GM10847 (cell line): ENCODE results near the gene TMEM273.

Source experiments
- POLR2A ChIP-seq: IDR thresholded peaks from 2 replicates; pipeline ENCODE4 v1.6.1; 2011; ENCODE audit not compliant: insufficient read length; ENCODE audit errors: extremely low read depth

Gene TMEM273

GRCh38 chr10:49213211-49213610 lies 25.0 kb upstream of the TMEM273 start:
- no peak for TF ChIP-seq POLR2A

- TF ChIP-seq POLR2A, result no peak
Measured at GRCh38 chr10:49212783-49213182, 24.6 kb upstream of the TMEM273 start.

DNA sequence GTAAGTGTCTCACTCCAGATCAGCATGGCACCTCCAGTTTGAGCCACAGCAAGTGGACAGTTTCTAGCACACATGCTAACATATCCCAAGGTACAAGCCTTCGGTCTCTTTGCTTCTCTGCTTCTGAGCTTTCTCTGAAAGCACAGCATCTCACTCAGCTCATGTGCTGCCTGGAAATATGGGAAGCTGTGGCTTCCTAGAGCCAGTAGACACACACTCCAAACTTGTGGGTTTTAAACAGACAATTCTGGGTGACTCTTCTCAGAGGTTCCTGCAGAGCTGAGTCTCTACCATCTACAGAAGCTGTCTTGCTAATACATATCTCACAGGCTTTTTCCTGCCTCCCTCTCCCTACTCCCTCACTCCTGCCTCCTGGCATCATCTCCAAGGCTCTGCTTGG lies 23.9 kb upstream of the TMEM273 start:
- TF ChIP-seq POLR2A, result no peak

DNA sequence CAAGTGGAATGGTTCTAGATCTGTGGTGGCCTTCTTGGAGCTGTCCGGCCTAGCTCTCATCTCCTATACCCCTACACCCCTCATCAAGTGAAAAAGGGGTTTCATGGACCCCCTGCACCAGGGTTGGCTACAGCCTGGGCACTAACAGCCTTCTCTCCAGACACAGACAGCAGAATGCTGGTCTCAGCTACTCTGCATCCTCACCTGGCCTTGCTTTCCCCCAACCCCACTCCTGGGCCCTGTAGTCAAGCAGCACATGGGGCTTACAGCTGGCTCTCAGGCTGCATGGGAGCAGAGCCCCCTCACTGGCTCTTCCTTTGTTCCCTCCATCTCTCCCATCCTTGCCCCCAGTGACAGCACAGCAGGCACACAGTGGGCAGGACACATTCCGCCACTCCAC lies 20.8 kb upstream of the TMEM273 start:
- TF ChIP-seq POLR2A, result no peak

DNA sequence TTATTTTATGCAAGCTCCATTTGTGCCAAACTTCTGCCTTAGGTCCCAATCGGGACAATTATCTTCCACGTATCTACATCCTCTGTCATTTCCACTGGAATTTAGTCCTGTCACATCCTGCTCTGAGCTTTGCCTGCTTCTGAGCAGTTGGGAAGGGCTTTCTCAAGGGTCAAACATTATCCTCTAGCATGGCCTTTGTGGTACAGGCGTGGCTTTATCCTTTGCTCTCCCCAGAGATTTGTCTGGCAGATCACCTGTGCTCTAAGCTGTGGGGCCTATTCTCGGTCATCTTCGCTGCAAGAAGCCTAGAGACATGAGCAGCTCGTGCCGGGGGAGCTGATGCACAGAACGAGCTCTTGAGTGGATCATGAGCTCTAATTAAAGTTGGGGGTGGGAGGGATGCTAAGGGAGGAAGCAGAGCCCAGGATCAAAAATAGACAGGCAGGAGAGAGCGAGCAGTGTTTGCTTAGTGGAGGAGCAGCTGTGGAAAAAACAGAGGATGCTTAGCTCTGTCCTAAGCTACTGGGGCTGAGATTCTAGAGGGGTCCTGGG lies 19.8 kb upstream of the TMEM273 start:
- TF ChIP-seq POLR2A, result no peak

DNA sequence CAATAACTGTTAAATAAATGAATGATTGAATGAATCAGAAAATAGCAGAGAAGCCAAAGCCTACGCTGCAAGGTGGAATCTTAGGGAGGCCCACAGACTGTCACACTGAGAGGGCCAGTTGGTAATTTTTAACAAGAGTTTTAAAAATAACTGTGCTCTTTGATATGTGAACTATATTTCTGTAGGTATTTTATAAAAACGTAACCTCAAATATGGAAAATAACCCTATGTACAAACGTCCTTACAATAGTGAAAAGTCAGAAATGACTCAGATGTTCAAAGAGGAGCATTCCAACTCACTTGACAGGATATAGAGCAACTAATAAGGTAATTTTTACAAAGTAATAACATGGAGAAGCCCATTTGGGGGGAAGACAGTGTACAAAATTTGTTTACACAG lies 18.9 kb upstream of the TMEM273 start:
- TF ChIP-seq POLR2A, result no peak

DNA sequence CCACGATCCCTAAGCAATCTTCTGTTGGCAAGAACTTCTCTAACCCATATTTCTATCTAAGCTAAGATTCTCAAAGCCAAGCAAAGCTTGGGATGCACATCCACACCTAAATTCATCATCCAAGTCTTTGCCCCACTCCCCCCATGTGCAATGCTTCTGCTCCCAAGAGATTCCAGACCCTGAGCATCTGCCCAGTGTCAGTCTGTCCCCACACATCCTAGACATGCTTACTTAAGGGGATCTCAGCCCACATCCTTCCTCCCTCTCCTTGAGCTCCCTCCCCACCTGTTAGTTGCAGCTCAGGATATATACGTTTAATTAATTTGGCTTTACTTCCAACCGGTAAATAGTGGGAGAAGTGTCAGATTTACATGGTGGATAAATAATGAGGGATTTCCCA lies 17.0 kb upstream of the TMEM273 start:
- TF ChIP-seq POLR2A, result no peak

DNA sequence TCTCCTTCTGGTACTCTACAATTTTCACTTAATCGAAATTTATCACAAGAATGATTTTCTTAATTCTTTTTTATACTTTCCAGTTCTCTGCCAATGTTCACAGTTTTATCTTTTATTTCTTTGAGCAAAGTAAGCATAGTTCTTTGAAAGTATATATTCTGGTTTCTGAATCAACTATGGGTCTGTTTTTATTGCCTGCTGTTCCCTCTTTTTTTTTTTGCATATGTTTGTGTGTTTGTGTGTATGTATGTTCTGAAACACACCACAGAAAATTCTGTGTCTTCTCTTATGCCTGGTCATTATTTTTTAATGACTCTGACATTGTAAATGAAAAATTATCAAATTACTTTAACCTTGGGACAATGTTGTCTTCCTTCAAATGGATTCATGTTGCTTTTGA lies 15.9 kb upstream of the TMEM273 start:
- no peak for TF ChIP-seq POLR2A

- TF ChIP-seq POLR2A, result no peak
Measured at GRCh38 chr10:49202266-49202665, 14.1 kb upstream of the TMEM273 start.

DNA sequence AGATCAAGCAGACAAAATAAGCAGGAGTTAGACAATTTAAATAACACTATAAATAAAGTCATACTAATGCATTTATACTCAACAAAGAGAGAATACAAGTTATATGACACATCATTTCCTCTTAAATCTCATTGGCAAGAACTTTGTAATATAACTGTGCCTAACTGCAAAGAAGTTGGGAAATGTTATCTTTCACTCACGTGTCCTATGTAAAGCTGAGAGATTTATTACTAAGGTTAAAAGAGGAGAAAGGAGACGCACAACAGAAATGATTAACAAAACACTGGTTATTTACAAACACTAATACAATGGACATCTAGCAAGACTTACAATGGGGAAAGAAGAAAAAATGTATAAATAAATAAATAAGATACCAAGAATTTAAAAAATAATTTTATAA lies 12.7 kb upstream of the TMEM273 start:
- TF ChIP-seq POLR2A, result no peak

GRCh38 chr10:49197171-49197570 lies 9.0 kb upstream of the TMEM273 start:
- TF ChIP-seq POLR2A, result no peak

DNA sequence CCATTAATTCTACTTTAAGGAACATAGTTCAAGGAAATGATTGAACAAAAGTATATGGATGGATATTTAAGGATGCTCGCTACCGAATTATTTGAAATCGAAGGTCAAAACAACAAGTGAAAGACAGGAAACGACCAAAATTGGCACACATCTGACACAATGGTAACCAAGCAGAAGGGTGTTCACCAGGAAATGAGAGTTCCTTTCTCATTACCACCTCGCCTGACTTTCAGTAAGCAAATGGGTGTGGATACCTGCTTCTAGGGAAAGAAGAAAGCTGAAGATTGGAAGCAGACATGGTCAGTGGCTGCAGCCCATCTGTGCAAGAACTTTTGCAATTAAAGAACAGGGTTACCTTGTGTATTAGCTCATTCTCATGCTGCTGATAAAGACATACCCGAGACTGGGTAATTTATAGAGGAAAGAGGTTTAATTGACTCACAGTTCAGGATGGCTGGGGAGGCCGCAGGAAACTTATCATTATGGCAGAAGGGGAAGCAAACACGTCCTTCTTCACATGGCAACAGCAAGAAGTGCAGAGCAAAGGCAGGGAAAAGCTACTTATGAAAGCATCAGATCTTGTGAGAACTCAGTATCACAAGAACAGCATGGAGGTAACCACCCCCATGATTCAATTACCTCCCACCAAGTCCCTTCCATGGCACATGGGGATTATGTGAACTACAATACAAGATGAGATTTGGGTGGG lies 6.2 kb upstream of the TMEM273 start:
- TF ChIP-seq POLR2A, result no peak

GRCh38 chr10:49191349-49191748 lies 3.2 kb upstream of the TMEM273 start:
- no peak for TF ChIP-seq POLR2A

GRCh38 chr10:49189422-49189821 lies 1.2 kb upstream of the TMEM273 start:
- TF ChIP-seq POLR2A, result no peak

DNA sequence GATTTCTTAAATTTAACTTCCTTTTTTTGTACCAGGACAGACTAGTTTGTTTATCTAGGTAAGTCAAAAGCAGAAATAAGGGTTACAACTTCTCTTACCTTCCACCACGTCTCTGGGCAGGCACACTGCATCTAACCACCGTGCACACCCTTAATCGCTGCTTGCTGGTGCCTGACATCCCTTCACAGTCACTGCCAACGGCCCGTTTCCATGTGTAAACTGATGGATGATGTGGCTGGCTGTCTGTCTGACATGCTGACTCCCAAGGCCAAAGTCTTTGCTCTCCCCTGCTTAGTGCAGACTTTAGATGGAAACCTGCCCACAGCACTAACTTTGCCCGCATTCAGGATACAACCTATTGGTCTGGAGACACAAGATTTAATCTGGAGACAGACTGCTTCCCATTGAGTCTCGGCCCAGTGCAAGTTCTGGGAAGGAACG lies 1.1 kb downstream of the TMEM273 start:
- TF ChIP-seq POLR2A, result no peak

GRCh38 chr10:49186613-49187012 lies 1.6 kb downstream of the TMEM273 start:
- TF ChIP-seq POLR2A, result no peak

- no peak for TF ChIP-seq POLR2A
Measured at GRCh38 chr10:49185213-49185612, 3.0 kb downstream of the TMEM273 start.
